Measurements from ENCODE around the gene TSPAN15.
"Not testable (repeated sequence)": the region's sequence is repeated elsewhere in the genome, so short reads cannot be mapped to it uniquely, and the experiment has no call there.

TSPAN15 gene

GRCh38 chr10:69445041-69445440, 6.2 kb upstream of the TSPAN15 start:
- H3K4me3 ChIP-seq (ENCODE audit: low read depth, low read length): no peak overlapping the region
- DNase-seq (ENCODE audit: low read depth): no peak
- no peak for TF ChIP-seq CTCF (IDR thresholded peaks at IDR 0.05; ENCODE audit: control insufficient read depth, extremely low read depth, insufficient read depth)

GRCh38 chr10:69446229-69446628, 5.0 kb upstream of the TSPAN15 start:
- no peak overlapping the region for H3K4me3 ChIP-seq (ENCODE audit: low read depth, low read length)
- no peak for DNase-seq (ENCODE audit: low read depth)
- TF ChIP-seq CTCF (IDR thresholded peaks at IDR 0.05; ENCODE audit: control insufficient read depth, extremely low read depth, insufficient read depth): no peak

GRCh38 chr10:69446650-69447151, 4.6 kb upstream of the TSPAN15 start:
- no peak for TF ChIP-seq CTCF (IDR thresholded peaks at IDR 0.05; ENCODE audit: control insufficient read depth, extremely low read depth, insufficient read depth)
- H3K4me3 ChIP-seq (ENCODE audit: low read depth, low read length): no peak overlapping the region

GRCh38 chr10:69449841-69450240, 1.4 kb upstream of the TSPAN15 start:
- no peak overlapping the region for H3K4me3 ChIP-seq (ENCODE audit: low read depth, low read length)
- peak; percentile 34; the same call in 1 of the 2 replicates for TF ChIP-seq CTCF (IDR thresholded peaks at IDR 0.05; ENCODE audit: control insufficient read depth, extremely low read depth, insufficient read depth)
- DNase-seq (ENCODE audit: low read depth): peak; percentile 59

More at GRCh38 chr10:69446650-69447151, 4.6 kb upstream of the TSPAN15 start:
- peak; percentile 82 for DNase-seq (ENCODE audit: low read depth)

- not testable (repeated sequence) for DNase-seq (ENCODE audit: low read depth); H3K4me3 ChIP-seq (ENCODE audit: low read depth, low read length)
Measured at GRCh38 chr10:69450395-69450794, 870 bp upstream of the TSPAN15 start.

GRCh38 chr10:69451784-69452251, 553 bp downstream of the TSPAN15 start:
- DNase-seq (ENCODE audit: low read depth): no peak
- TF ChIP-seq CTCF (IDR thresholded peaks at IDR 0.05; ENCODE audit: control insufficient read depth, extremely low read depth, insufficient read depth): no peak
- peak overlapping the region; percentile 73 for H3K4me3 ChIP-seq (ENCODE audit: low read depth, low read length)

GRCh38 chr10:69452676-69453415, 1.6 kb downstream of the TSPAN15 start:
- no peak overlapping the region for H3K4me3 ChIP-seq (ENCODE audit: low read depth, low read length)
- TF ChIP-seq CTCF (IDR thresholded peaks at IDR 0.05; ENCODE audit: control insufficient read depth, extremely low read depth, insufficient read depth): no peak
- no peak for DNase-seq (ENCODE audit: low read depth)
